BJ (cell line): ENCODE results near the gene C19orf85. TPM values are rescaled to one million over a fixed set of nuclear protein-coding genes. Genes with fewer than 3 reads are reported as not detected.

Experiments
- CTCF ChIA-PET: fragments of 350-600 bp; formaldehyde crosslinking; extraction: SDS; loops from one replicate; lab custom pipeline; 2021; ENCODE audit warnings: antibody characterized with exemption, inconsistent platforms; lab: Yijun Ruan, JAX
- POLR2A ChIA-PET: fragments of 300-600 bp; sonication (Branson Sonifier 250); formaldehyde crosslinking; extraction: SDS; loops from one replicate; lab custom pipeline; 2021; ENCODE audit warnings: antibody characterized with exemption; lab: Charles Lee
- DNase-seq: peaks from one replicate; pipeline ENCODE4 v3.0.0-alpha.2; 2011; ENCODE audit warnings: low read depth
- H3K27me3 ChIP-seq: 2 replicates; pipeline ENCODE4 v1.6.0; 2011; ENCODE audit warnings: low read length; ENCODE audit not compliant: control insufficient read depth, insufficient read depth
- H3K36me3 ChIP-seq: 2 replicates; pipeline ENCODE4 v1.5.1; 2011; ENCODE audit warnings: low read length; ENCODE audit not compliant: control insufficient read depth, insufficient read depth
- H3K4me3 ChIP-seq: 2 replicates; pipeline ENCODE4 v1.5.1; 2011; ENCODE audit warnings: low read depth, mild to moderate bottlenecking, control low read depth, low read length
- CTCF ChIP-seq: IDR thresholded peaks from 2 replicates; pipeline ENCODE4 v1.5.1; 2011; ENCODE audit warnings: low read depth, mild to moderate bottlenecking, control low read depth, inconsistent platforms, low read length, moderate library complexity; ENCODE audit not compliant: insufficient read depth
- polyA plus RNA-seq: library from polyadenylated mRNA; depleted of rRNA; stranded (reverse); fragments of >200 nt; gene quantifications from 2 replicates; pipeline ENCODE4 v1.2.3, GENCODE V29; 2011

Gene C19orf85
- polyA plus RNA-seq, 1 experiment: not detected

GRCh38 chr19:55482156-55482961, 17.8 kb upstream of the C19orf85 start:
- DNase-seq: no peak
- Histone ChIP-seq H3K4me3 (no peak overlapping the region), H3K36me3 (peaks cover 5% of the 10 kb centered on the region), H3K27me3 (no peaks in the 10 kb centered on the region)
- CTCF ChIA-PET: no interaction called here
- POLR2A ChIA-PET: no interaction called here
- TF ChIP-seq CTCF: no peak

GRCh38 chr19:55481794-55482155, 17.2 kb upstream of the C19orf85 start:
- Histone ChIP-seq H3K4me3 (no peak overlapping the region), H3K36me3 (peaks cover 5% of the 10 kb centered on the region), H3K27me3 (no peaks in the 10 kb centered on the region)
- DNase-seq: no peak
- POLR2A ChIA-PET: no interaction called here
- no peak for TF ChIP-seq CTCF
- CTCF ChIA-PET: no interaction called here

GRCh38 chr19:55481148-55481793, 16.7 kb upstream of the C19orf85 start:
- H3K4me3 ChIP-seq: no peak overlapping the region
- H3K27me3 ChIP-seq: no peaks in the 10 kb centered on the region
- CTCF ChIA-PET: no interaction called here
- DNase-seq: no peak
- H3K36me3 ChIP-seq: peaks cover 5% of the 10 kb centered on the region
- no peak for TF ChIP-seq CTCF
- POLR2A ChIA-PET: no interaction called here

GRCh38 chr19:55479451-55480230, 15.1 kb upstream of the C19orf85 start:
- H3K27me3 ChIP-seq: no peaks in the 10 kb centered on the region
- no peak for TF ChIP-seq CTCF
- H3K36me3 ChIP-seq: peaks cover 5% of the 10 kb centered on the region
- no peak for DNase-seq
- CTCF ChIA-PET: interaction anchor here (0.9 to 2.5 kb wide), 3 partner anchors 12 to 24 kb away, joined by 3 to 15 read pairs (median 5); no protein-coding TSS in a partner anchor
- POLR2A ChIA-PET: no interaction called here
- H3K4me3 ChIP-seq: no peak overlapping the region

- ChIA-PET CTCF (interaction anchor here (0.6 to 2.5 kb wide), 4 partner anchors 8 to 336 kb away, joined by 3 to 15 read pairs (median 4); no protein-coding TSS in a partner anchor), POLR2A (interaction anchor here (0.6 kb wide), 1 partner anchor 162 kb away, joined by 3 read pairs; no protein-coding TSS in a partner anchor)
These were observed 14.5 kb upstream of the C19orf85 start for GRCh38 chr19:55479045-55479444.

More at GRCh38 chr19:55479045-55479444, 14.5 kb upstream of the C19orf85 start:
- Histone ChIP-seq H3K36me3 (peaks cover 5% of the 10 kb centered on the region), H3K4me3 (no peak overlapping the region), H3K27me3 (no peaks in the 10 kb centered on the region)
- DNase-seq: no peak
- TF ChIP-seq CTCF: no peak
